Measurements from ENCODE around the gene NAA80. TPM values are rescaled to one million over a fixed set of nuclear protein-coding genes. Genes with fewer than 3 reads are reported as not detected.

The NAA80 gene
- total RNA-seq, 1 experiment from 2014 or later = 6.0 TPM

DNA sequence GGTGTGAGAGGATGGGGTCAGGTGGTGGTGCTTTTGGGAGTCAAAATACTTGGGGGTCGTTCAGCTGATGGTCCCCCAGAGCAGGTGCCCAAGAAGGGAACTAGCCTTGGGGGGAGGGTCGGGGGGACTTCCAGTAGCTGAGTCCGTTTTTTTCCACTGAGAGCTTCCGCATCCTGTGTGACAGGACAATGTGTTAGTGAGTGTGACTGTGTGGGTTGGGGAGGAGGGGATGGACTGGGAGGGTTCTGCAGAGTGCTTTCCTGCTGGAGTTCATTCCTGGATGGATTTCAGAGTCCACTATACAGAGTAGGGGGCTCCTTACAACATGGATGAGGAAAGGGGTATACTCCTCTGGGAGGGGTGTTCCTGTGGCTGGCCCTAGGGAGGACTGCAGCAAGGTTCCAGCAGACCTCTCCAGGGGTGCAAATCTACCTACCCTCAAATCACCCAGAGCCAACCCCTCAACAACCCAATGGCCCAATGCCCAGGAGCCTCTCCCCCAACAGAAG, 23.9 kb upstream of the NAA80 start:
- peaks cover 6% of the 10 kb centered on the region for H3K79me1 ChIP-seq (ENCODE audit: insufficient read depth, low read depth, low read length, poor library complexity, severe bottlenecking)
- no peaks in the 10 kb centered on the region for H4K20me1 ChIP-seq (ENCODE audit: control insufficient read depth, insufficient read depth, insufficient read length)
- no peak overlapping the region for H2BK12ac ChIP-seq (ENCODE audit: insufficient read length, low read depth, low read length)
- no peak overlapping the region for H3T11ph ChIP-seq (ENCODE audit: low read length)
- H4K91ac ChIP-seq (ENCODE audit: insufficient read length, low read depth, low read length) = no peak overlapping the region
- no peak overlapping the region for H2BK20ac ChIP-seq (ENCODE audit: low read depth, low read length, poor library complexity, severe bottlenecking)
- H2AFZ ChIP-seq (ENCODE audit: low read length) = no peak overlapping the region
- H3K23me2 ChIP-seq (ENCODE audit: insufficient read length, low read depth, low read length, poor library complexity, severe bottlenecking) = peaks cover 20% of the 10 kb centered on the region
- H3K27ac ChIP-seq (ENCODE audit: insufficient read length, low read depth, low read length) = no peak overlapping the region
- no peaks in the 10 kb centered on the region for H3K27me3 ChIP-seq (ENCODE audit: insufficient read depth, low read length)
- H3K14ac ChIP-seq (ENCODE audit: insufficient read depth, low read length) = no peak overlapping the region
- no peak overlapping the region for H3K23ac ChIP-seq (ENCODE audit: insufficient read length, low read depth, low read length)
- H4K8ac ChIP-seq (replicated peaks; ENCODE audit: insufficient read length, low read depth, low read length) = no peak overlapping the region
- peaks cover 10% of the 10 kb centered on the region; the same call in 1 of the 2 replicates for H3K79me2 ChIP-seq (ENCODE audit: insufficient read depth, low read length)
- no peak overlapping the region for H3K18ac ChIP-seq (ENCODE audit: insufficient read length, low read depth, low read length)
- WGBS (ENCODE audit: extremely low coverage, insufficient read length, low lambda C conversion rate) = no CpG with 5 or more reads among the region's 4 CpGs
- H2BK5ac ChIP-seq (ENCODE audit: insufficient read length, low read length) = no peak overlapping the region
- H3K4me2 ChIP-seq (ENCODE audit: insufficient read depth, insufficient read length, low read length) = peak overlapping the region; percentile 37
- H3K4me1 Mint-ChIP-seq = peaks cover 22 to 49% of the 10 kb centered on the region in 2 experiments
- no peak overlapping the region for H2BK120ac ChIP-seq (ENCODE audit: low read depth, low read length, poor library complexity, severe bottlenecking)
- peaks cover 6% of the 10 kb centered on the region; the same call in 1 of the 2 replicates for H3K4me1 ChIP-seq (ENCODE audit: insufficient read depth, low read length)
- no peak overlapping the region for H4K5ac ChIP-seq (ENCODE audit: insufficient read length, low read depth, low read length)
- TF ChIP-seq, protein P1, sequence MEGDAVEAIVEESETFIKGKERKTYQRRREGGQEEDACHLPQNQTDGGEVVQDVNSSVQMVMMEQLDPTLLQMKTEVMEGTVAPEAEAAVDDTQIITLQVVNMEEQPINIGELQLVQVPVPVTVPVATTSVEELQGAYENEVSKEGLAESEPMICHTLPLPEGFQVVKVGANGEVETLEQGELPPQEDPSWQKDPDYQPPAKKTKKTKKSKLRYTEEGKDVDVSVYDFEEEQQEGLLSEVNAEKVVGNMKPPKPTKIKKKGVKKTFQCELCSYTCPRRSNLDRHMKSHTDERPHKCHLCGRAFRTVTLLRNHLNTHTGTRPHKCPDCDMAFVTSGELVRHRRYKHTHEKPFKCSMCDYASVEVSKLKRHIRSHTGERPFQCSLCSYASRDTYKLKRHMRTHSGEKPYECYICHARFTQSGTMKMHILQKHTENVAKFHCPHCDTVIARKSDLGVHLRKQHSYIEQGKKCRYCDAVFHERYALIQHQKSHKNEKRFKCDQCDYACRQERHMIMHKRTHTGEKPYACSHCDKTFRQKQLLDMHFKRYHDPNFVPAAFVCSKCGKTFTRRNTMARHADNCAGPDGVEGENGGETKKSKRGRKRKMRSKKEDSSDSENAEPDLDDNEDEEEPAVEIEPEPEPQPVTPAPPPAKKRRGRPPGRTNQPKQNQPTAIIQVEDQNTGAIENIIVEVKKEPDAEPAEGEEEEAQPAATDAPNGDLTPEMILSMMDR (conservative IDR thresholded peaks at IDR 0.05) = no peak
- DNase-seq = no peak
- H3K9me3 ChIP-seq (ENCODE audit: control insufficient read depth, low read depth, low read length) = no peaks in the 10 kb centered on the region
- no peak overlapping the region for H3K56ac ChIP-seq (ENCODE audit: insufficient read length, low read depth, low read length)
- no peak overlapping the region for H3K4ac ChIP-seq (ENCODE audit: low read depth, low read length)
- H3K27me3 Mint-ChIP-seq (ENCODE audit: low read depth) = no peaks in the 10 kb centered on the region
- H3K36me3 Mint-ChIP-seq (ENCODE audit: insufficient read depth in 1 of 3, low read depth in 3 of 3) = peaks cover 31 to 44% (median 31%) of the 10 kb centered on the region in 3 experiments
- H2AK5ac ChIP-seq (ENCODE audit: insufficient read length, low read length) = no peak overlapping the region
- H3K27ac Mint-ChIP-seq = peak overlapping the region in 1 of 3 experiments; percentile 88; a peak in 2 of 7 replicates
- peak overlapping the region; percentile 85 to 90 for H3K4me3 Mint-ChIP-seq
- H3K9me3 Mint-ChIP-seq = no peaks in the 10 kb centered on the region
- no peak overlapping the region for H2BK15ac ChIP-seq (ENCODE audit: low read depth, low read length)
- H3K9ac ChIP-seq (ENCODE audit: extremely low read depth, insufficient read length, low read length) = no peak overlapping the region

Data from H9 (cell line).